GM18870 (cell line): ENCODE measurements around the gene REV3L.
"Not testable (repeated sequence)": the region's sequence is repeated elsewhere in the genome, so short reads cannot be mapped to it uniquely, and the experiment has no call there.

ENCODE experiments used
- ATAC-seq: cut with Tn5 transposase; IDR thresholded peaks from one replicate; pipeline ENCODE4 v1.9.1; 2021; ENCODE audit warnings: moderate library complexity; ENCODE audit not compliant: unreplicated experiment

The REV3L gene

DNA sequence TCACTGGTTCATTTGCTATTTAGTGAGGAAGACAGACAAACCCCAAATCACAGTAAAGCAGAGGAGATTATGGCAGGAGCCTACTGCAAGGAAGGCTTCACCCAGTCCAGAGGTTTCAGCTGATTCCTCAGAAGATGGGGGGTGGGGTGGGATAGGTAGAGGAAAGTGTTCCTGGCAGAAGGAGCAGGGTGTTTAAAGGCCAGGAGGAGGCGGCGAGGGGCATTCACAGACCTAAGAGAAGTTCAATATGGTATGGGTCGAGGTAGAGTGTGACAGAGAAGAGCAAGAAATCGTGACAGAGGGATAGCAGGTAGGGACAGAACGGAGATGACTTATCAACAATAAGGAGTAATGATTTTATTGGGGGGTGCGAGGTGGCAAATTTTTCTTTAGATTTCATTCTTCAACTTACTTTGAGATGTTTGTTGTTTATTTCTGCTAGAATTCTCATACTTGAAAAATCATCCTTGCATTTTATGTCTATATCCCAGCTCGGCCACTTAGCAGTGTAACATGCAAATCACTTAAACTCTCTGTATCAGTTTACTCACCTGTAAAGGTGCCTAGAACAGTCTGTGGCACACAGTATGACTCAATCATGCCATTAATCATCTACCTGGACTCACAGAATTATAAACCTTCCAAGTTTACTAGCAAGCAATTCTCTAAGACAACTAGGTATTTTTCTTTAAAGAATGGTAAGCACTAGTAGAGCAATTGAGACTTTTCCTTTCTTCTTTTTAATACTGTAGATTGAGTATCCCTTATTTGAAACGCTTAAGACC, 176.7 kb downstream of the REV3L start:
- no peak for ATAC-seq

DNA sequence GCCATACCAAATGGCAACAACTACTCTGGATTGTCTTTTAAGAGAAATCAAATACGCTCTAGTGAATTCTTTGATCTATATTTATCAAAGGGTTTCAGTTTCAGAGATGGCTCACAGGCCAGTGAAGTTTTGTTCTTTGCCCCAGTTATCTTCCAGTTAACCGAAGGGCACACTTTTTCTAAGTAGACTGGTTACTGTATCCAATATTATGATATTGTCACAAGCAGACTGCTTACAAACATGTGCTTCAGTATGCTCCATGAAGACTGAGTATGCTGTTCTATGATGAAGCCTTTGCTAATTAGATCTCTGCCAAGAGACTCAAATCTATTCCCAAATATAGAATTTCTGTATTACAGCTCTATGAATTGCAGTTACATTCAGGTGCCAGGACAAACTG, 181.1 kb downstream of the REV3L start:
- no peak for ATAC-seq

DNA sequence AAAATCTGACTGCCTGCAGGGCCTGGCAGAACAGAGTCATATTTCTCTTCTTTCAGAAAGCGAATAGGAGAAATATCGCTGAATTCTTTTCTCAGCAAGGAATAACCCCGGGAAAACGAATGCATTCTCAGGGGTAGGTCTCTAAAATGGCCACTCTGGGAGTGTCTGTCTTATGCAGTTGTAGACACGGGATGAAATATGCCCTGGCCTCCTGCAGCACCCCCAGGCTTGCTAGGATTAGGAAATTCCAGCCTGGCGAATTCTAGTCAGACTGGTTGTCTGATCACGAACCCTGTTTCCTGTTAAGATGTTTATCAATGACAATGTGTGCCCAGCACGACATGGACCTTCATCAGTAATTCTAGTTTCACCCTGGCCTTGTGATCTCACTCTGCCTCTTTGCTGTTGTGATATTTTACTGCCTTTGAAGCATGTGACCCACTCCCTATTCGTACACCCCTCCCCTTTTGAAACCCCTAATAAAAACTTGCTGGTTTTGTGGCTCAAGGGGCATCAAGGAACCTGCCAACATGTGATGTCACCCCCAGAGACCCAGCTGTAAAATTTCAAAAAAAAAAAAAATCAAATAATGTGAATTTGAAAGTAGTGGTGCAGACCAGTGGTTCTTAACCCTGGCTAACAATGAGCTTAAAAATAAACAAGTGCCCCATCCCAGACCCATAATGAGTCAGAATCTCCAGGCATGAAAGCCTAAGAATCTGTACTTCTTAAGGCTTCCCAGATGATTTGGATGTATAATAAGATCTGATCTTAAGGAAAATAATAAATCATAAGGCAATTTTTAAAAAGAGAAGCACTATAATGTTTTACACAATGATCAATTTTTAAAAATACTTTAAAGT, 181.8 kb downstream of the REV3L start:
- not testable (repeated sequence) for ATAC-seq

DNA sequence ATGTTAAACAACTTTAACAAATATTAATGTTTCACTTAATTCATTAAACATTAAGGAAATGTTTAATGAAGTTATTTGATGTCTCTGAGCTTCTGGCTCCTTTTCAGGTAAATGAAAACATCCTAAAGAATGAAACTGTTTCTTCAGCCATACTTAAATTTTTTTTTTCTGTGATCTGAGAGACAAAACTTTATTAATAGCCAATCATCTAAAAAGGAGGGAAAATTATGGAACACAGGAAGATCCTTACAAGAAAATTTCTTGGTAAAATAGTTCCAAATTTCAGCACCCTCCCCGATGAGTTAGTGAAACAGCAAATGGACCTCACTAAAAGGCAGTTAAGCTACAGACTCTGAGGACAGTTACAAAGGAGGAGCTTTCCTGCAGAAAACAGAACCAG, 185.2 kb downstream of the REV3L start:
- ATAC-seq, result no peak

DNA sequence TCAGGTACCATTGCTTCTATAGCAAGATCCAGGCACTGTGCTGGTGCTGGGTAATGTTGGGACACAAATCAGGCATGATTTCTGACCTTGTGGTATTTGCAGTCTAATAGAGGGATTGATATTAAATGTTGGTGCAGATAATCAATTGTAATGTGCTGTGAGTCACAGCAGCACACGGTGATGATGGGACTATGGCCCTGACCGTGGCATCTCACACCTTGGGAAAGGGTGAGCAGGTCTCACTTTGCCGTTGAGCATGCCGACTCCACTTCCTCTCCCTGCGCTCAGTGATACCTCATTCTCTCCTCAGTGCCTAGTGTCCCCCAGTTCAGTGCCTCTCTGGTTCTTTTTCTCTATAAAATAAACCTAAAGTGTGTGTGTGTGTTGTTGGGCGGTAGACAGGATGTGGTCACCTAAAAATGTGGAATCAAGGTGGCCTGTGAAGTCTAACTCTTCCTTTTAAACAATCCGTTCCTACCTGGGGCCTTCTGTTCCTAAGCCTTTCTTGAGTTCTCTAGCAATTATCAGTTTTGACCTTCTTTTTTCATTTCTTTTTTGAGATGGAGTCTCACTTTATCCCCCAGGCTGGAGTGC, 188.5 kb downstream of the REV3L start:
- ATAC-seq, result no peak

DNA sequence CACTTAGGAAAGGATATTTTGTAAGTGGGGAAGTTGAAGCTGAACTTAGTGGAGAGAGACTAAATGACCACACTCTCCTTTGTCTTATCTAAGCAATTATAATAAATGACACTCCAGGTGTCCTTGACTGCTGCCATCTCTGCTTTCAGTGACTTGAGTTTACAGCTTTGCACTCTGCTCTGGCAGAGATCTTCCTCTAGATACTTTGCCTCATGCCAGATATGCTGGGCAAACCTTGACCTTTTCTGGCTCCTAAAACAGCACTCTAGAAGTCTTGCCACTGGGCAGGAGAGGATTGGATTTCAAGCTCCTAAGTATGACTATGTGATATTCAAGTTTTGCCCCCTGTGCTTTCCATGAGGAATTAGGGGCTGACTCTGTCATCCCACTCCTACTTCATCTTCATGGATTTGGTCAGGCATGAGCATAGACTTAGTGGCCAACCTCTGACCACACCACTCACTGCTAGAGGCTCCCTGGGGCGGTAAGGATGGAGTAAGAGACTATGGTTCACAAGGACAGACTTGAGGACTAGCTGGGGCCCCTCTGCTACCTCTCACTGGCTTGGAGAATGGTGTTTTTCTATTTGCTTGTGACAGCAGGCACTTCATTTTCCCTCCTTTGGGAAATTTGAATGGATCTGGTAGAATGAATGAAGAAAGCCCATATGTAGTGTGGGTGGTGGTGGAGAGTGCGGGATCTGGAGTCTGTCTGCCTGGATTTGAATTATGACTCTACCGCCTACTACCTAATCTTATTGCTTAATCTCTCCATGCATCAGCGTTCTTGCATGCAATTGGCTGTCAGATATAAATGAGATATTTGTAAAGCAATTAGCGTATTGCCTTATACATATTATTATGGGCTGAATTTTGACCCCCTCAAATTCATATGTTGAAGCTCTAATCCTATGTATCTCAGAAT, 191.4 kb downstream of the REV3L start:
- ATAC-seq, result peak; percentile 12

DNA sequence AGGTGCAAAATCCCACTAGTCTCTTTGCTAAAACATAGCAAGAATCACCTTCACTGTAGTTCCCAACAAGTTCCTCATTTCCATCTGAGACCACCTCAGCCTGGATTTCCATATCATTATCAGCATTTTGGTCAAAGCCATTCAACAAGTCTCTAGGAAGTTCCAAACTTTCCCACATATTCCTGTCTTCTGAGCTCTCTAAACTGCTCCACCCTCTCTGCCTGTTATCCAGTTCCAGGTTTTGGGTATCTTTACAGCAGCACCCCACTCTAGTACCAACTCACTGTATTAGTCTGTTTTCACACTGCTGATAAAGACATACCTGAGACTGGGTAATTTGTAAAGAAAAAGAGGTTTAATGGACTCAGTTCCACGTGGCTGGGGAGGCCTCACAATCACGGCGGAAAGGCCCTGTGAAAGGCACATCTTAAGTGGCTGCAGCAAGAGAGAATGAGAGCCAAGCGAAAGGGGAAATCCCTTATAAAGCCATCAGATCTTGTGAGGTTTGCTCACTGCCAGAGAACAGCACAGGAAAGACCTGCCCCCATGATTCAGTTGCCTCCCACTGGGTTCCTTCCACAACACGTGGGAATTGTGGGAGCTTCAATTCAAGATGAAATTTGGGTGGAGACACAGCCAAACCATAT, 192.2 kb downstream of the REV3L start:
- ATAC-seq, result peak; percentile 72

DNA sequence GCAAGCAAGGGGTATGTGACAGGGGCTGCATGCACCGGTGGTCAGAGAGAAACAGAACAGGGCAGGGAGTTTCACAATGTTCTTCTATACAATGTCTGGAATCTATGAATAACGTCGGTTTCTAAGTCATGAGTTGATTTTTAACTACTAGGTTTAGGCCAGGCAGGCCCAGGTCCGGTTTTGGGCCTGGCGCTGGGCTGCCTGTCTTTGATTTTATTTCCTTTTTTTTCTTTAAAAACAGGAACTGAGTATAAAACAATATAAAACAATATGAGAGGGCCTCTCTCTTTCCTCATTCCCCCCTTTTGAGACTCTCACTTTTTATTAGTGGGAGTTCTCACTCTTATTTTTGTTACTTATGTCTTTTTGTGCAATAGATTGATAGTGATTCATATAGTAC, 198.7 kb downstream of the REV3L start:
- ATAC-seq, result not testable (repeated sequence)

DNA sequence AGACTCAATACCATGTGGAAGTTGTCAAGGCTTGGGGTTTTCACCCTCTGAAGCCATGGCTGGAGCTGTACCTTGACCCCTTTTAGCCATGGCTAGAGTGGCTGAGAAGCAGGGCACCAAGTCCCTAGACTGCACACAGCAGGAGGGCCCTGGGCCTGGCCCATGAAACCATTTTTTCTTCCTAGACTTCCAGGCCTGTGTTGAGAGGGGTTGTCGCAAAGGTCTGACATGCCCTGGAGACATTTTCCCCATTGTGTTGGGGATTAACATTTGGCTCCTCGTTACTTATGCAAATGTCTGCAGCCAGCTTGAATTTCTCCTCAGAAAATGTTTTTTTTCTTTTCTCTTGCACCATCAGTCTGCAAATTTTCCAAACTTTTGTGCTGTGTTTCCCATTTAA, 199.3 kb downstream of the REV3L start:
- no peak for ATAC-seq

DNA sequence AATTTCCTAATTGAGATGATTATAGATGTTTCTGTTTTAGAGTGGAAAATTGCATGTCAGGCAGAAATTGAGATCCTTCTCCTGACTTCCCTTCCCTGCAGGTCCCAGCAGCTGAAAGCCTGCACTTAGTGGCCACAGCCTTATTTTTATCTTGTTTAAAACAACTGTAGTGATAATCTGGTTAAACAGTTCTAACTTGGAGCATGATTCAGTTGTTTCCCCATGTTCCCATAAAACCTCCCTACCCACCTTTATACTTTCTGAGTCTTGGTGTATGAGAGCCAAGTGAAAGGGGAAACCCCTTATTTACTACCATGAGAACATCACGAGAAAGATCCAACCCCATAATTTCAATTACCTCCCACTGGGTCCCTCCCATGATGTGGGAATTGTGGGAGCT, 200.5 kb downstream of the REV3L start:
- no peak for ATAC-seq

DNA sequence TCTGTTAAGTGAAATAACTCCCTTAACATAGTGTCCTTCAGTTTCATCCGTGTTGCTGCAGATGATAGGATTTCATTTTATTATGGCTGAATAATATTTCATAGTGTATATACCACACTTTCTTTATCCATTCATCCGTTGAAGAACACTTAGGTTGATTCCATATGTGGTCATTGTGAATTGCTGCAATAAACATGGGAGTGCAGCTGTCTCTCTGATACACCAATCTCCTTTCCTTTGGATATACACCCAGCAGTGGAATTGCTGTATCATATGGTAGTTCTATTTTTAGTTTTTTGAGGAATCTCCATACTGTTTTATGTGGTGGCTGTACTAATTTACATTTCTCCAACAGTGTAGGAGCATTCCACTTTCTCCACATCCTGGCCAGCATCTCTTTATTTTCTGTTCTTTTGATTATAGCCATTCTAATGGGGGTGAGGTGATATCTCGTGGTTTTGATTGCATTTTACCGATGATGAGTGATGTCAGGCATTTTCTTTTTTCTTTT, 202.5 kb downstream of the REV3L start:
- no peak for ATAC-seq

DNA sequence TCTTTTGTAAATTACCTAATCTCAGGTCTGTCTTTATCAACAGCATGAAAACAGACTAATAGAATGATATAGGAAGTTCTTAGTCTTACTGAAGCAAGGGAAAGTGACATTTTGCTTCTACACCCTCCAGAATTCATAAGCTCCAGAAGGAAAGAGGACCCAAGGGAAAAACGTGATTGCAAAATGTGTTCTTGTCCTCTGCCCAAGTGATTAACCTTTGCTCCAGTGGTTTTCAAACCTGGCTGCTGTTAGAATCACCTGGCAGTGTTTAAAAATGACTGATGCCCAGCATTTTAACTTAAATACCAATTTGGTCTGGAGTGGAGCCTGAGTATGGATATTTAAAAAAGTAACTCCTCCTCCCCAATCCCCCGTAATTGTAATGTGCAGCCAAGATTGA, 204.3 kb downstream of the REV3L start:
- no peak for ATAC-seq

DNA sequence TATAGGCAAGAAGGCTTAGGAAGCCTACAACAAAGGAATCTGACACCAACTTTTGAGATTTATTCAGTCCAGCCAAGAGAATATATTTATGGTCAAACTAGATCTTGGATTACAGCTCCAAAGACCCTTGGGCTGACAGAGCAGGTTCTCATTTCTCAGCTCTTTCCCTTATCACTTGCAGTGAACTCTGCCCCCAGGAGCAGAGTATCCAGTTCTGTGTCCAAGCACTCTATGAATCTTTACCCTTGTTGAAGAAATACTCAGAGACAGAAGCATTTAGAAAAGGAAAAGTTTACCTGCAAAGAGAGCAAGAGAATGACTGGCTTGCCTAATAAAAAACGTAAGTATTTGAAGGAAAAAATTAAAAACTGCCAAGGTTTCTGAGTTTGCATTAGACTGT, 205.2 kb downstream of the REV3L start:
- ATAC-seq, result no peak

DNA sequence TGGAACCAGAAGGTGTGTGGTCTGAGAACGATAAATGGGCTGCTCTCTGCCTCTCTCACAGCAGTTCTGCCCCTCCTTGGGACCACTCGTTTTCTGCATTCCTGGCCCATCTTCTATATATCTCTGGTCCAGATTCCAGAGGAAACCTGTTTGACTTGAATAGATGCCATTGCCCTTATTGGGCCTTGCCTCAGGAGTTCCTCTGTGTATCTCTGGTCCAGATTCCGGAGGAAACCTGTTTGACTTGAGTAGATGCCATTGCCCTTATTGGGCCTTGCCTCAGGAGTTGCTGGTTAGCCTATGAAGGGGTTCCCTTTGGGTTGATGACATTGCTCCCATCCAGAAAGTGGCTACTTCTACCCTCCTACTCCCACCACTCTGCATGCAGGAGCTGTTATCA, 206.3 kb downstream of the REV3L start:
- ATAC-seq, result no peak

DNA sequence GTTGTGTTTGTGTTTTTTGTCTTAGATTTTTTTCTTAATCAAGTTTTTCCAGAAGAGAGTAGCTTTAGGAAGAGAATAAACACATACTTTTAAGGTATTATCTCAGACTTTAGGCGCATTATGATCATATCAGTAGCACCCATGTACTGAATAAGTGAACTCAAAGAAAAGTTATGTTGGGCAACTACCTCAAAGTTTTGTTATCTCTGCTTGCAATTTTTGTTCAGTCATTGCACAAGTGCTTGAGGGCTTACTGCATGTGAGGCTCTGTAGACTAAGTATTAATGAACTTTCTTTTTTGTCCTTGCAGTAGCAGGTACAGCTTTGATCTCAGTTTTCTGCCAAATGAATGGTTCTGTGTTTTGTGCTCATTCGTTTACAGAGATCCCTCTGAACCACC, 206.7 kb downstream of the REV3L start:
- no peak for ATAC-seq

DNA sequence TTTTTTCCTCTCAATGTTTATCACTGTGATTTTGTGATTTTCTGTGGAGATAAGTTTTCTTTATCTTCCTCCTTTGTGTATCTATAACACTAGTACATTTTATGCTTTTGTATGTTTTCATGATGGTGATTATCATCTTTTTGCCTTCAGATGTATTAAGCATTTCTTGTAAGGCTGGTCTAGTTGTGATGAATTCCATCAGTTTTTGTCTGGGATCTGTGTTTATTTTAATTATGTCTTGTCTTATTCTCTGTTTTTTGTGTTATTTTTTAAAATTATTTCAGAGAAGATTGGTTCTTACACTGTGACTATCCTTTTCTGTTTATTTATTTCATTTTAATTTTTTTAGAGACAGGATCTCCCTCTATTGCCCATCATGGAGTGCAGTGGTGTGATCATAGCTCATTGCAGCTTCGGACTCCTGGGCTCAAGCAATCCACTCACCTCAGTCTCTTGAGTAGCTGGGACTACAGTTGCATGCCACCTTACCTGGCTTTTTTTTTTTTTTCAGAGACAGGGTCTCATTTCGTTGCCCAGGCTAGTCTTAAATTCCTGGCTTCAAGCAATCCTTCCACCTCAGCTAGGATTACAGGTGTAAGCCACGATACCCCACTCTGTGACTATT, 208.3 kb downstream of the REV3L start:
- no peak for ATAC-seq

DNA sequence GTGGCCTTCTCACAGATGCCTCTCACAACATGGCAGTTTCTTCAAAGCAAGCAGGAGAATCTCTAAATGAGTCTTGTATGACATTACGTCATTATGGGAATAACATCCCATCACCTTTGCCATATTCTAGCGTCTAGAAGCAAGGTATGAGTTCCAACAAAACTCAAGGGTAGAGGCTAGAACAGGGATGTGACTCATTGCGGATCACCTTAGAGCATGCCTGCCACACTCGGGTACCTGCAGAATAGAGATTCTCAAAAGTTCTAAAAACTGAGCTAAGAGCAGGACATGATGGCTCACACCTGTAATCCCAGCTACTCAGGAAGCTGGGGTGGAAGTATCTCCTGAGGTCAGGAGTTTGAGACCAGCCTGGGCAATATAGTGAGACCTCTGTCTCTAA, 212.9 kb downstream of the REV3L start:
- no peak for ATAC-seq

DNA sequence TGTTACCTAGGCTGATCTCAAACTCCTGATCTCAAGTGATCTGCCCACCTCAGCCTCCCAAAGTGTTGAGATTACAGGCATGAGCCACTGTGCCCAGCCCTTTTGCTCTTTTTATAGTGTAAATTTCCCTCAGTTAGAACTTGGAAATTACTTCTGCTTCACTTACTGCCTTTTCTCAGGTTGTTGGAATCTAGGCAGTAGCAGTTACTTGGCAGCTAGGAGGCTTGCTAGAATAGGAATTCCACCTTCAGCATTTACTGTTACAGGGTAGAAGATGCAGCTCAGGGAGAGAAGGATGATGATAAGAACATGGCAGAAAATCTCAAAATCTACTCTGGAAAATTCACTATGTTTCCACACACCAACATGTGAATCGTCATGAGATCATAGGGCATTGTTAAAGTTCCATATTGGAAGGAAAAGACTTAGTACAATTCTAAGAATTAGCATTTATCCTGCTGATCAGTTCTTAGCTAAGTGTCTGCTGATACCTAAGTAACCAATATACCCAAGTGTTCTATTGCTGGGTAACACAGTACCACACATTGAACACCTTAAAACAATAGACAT, 213.5 kb downstream of the REV3L start:
- ATAC-seq, result no peak

DNA sequence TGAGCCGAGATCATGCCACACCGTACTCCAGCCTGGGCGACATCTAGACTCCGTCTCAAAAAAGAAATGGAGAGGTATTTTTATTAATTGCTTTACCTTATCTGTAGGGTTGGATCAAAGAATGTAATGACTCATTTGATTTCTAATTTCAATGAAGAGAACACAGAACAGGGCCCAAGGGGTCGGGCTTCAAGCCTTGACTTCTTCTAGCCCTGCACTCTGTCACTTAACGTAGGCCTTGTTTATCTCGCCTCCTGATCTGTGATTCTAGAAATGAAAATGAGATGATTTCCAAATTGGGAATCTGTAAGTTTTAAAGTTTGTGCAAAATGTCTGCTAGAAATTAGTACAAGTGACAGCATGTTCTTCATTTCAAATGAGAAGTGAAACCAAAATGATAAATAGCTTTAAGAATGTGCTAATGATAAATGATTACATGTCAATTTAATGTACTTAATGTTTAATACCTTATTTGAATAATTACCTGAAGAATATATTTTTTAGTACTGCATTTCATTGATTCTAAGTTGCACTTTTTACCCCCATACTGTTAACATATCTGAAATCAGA, 215.2 kb downstream of the REV3L start:
- ATAC-seq, result no peak
